Stimulated activated CD4-positive, alpha-beta T cell treated with anti-CD3 and anti-CD28 coated beads, Interleukin-4, amount 100 ng/mL, for 24 hours (primary cell): Measurements from ENCODE around the gene SAMD7.

Experiments used
- DNase-seq: peaks from one replicate; pipeline ENCODE4 v3.0.0-alpha.2; 2020

Gene SAMD7, protein sequence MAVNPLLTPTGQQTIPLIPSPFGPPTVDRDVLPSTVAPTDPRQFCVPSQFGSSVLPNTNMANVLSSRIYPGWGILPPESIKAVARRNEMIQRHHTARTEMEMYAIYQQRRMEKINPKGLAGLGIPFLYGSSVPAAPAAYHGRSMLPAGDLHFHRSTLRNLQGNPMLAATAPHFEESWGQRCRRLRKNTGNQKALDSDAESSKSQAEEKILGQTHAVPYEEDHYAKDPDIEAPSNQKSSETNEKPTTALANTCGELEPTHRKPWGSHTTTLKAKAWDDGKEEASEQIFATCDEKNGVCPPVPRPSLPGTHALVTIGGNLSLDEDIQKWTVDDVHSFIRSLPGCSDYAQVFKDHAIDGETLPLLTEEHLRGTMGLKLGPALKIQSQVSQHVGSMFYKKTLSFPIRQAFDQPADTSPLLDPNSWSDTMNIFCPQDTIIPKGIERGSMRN

DNA sequence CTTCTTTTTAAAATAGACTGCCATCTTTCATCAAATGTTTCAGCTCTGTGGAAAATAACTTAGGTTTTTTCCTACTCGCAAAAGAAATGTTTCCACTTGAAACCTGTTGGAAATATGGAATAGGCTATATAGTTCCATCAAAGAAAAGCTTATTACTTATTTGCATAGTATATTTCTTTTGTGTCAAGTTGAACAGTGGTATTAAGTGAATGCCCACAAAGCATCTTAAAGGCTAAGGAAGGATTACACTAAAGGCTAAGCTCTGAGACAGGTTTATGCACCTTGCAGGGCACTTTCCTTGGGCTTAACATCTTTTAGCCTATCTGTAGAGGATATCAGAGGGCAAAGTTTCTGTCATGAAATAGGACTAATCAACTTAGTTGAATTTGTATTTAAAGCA is at the start of gene SAMD7:
TSS of gene SAMD7 (plus strand) at position 301 of the 400 bp plus-strand sequence. CDS start 7,927 bp downstream, outside the sequence.
- DNase-seq = no peak

DNA sequence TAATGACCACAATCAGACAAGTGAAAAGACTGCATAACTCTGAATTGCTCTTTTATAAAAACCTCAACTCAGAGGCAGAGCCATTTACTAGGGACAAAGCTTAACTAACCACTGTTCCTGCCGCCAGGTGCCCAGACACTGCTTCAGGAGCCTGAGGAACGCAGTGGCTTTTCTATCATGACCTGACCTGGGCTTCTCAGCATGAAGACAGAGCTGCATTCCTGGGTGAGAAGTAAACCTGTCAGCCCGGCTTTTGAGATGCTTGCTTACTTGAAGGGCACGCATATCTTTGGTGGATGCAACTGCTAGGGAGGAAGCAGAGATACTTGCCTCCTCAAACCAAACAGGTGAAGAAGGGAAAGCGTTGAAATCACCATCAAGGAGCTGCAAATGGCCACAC is 49.5 kb upstream of the SAMD7 start:
- DNase-seq = no peak

DNA sequence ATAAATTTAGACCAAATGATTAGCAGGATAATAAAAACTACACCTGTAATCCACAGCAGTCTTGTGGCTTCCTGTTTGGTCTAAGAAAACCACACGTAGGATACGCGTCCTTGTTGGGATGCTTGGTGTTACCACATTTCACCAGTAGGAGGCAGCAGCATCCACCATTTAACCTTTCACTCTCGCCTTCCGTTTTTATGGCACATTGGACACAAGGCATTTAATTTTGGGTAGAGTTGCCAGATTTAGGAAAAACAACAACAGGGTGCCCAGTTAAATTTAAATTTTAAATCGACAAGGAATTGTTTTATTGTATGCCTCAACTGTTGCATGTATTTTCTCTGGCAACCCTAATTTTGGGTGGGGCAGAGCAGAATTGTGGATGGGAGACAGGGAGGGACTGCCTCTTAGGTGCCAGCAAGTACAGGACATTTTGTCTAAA is 47.9 kb upstream of the SAMD7 start:
- DNase-seq = peak; percentile 67

DNA sequence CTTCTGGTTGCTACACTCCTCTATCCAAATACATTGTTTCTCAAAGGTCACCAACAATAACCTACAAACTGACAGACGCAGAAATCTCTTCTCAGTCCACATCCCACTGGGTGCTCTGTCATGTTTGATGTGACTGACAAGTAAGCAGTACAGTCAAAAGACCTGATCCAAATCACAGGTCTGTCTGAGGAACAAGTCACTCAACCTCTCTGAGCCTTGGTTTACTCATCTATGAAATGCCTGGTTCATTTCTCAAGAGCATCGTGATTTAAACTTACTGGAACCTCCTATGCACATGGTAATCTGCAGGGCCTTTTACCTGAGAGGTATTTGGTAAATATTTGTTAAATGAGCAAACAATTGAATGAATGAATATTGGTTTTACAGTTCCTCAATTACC is 47.1 kb upstream of the SAMD7 start:
- no peak for DNase-seq

DNA sequence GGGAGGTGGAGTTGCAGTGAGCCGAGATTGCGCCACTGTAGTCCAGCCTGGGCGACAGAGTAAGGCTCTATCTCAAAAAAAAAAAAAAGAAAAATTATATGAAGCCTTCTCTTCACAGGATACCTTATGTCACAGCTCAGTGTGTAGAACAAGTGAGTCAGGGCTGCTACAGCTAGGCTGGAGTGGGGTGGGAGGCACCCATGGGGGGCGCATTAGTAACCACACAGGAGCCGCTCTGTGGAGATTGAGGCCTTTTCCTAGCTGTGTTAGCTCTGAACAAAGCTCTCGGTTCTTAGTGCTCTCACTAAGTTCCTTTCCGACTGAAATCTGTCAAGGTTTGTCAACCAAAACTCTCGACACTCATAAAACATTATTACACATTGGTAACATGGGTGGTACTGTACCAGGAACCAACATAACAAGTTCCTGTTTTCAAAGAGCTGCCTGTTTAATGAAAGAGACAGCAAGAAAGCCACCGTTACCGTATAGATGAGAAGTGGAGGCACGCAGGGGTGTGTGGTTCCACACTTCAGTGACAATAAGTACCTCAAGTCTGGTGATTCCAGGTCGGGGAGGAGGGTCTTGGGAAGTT is 46.1 kb upstream of the SAMD7 start:
- no peak for DNase-seq

DNA sequence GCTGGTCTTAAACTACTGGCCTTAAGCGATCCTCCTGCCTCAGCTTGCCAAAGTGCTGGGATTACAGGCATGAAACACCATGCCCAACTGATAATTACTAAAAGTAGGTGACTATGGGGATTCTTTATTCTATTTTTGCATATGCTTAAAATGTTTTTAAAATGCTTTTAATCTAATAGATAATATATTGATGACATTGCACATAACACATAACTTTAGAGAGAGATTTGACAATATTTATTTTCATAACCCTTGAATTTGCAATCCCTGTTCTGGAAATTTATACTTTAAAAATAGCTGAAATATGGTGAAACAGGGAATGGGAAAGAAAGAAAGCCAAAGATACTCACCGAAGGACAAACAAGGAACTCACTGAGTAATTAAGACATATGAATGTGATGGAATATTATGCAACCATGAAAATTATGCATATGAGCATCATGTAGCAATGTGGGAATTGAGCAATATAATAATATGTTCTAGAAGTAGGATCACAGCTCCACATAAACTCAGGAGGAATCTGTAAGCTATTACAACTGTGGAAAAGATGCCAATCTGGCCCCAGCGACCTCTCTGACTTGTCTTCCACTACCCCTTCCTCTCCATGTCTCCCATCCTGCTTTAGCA is 43.7 kb upstream of the SAMD7 start:
- DNase-seq = no peak

DNA sequence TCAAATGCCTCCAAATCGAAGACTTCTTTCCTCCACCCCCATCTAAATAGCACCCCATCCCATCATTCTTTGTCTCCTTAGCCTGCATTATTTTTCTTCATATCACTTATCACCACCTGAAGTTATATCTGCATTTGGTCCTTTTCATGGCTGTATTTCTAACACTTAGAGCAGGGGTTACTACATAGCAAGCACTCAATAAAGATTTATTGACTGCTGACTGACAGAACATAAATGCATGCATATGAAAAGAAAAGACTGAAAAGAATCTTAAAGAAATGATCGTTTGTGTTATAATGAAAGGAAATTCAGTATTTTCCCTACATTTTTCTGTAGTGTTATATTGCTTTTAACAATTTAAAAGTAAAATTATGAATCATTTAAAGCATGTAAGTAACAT is 43.0 kb upstream of the SAMD7 start:
- DNase-seq = no peak

DNA sequence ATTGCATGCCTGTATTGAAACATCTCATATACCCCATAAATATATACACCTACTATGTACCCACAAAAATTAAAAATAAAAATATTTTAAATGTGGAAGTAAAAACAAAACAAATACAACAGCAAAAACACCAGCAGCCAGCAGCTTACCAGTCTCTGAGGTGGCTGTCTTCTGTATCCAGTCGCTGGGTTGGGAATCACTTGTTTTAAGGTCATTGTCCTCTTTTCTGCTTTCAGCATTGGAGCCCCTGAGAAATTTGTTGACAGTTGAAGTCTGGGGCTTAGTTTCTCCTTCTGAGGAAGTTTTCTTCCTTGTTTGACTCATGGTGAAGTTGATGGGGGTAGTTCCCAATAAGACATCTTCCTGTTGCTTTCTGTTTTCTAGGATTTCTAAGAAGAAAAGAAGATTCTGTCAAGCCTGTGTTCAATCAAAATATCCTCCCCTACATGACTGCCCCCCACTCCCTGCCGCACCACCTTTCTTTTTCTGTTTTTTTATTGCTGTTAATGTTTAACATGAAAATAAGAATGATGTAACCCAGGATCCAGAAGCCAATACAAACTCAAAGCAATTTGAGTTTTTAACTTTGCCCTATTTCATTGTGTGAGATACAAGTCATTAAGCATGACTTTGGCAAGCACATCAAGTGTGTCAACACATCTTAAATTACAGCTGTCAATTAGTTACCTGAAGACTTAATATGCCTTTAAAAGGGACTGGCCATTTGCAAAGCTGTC is 41.7 kb upstream of the SAMD7 start, which contains the start of gene LRRC31:
TSS of gene LRRC31 (minus strand) at position 452 of the 737 bp plus-strand sequence. CDS start at position 324, 128 bp downstream.
- no peak for DNase-seq

DNA sequence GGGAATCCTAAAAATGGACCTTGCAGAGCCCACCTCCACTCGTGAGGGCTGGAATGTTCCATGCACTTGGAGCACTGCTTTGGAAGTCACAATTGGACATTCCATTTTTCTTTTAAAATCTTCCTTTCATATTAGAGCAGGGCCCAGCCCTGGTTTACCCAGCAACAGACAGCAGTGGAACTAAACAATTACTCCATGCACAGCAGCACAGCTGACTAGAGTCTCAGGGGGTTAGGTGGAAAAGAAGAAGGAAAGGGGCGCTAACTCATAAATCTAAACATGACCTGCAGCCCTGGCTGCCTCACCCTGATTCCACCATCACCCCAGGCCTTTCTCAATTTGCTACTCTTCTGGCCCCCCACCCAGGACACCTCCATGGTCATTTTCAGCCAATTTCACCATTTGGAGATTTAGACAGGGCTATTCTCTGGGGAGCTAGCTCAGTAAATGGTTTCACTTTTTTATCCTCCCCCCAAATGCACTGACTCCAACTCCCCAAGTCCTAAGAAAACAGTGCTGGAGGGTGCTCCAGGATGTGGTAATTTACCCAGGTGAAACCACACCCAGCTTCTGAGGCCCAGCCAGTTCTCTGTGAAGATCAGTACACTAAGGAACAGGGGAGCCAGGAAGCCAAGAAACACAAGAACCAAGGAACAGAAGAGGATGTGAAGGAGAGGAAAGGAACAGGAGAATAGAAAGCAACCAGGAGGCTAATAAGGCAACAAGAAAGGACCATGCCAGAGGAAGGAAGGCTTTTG is 40.1 kb upstream of the SAMD7 start:
- DNase-seq = no peak

DNA sequence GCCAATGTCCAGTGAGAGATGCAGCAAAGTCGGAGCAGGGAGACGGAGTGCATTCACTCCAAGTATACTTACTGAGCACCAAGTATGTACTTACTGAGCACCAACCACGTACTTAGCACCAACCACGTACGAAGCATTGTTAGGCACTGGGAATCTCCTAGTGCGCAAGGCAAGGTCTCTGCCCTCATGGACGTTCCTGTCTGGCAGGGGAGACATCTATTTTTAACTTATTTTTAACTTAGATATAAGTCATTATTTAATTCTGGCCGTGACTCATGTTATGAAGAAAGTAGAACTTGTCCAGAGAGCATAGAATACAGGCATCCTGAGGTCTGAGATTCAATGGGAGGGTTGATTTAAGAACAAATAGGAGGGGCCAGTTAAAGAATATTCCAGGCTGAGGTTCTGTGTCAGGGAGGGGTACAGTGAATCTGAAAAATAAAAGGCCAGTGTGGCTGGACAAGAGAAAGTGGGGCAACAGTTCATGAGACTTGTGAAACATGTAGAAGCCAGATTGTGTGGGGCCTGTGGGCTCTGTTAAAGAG is 32.3 kb upstream of the SAMD7 start:
- no peak for DNase-seq

DNA sequence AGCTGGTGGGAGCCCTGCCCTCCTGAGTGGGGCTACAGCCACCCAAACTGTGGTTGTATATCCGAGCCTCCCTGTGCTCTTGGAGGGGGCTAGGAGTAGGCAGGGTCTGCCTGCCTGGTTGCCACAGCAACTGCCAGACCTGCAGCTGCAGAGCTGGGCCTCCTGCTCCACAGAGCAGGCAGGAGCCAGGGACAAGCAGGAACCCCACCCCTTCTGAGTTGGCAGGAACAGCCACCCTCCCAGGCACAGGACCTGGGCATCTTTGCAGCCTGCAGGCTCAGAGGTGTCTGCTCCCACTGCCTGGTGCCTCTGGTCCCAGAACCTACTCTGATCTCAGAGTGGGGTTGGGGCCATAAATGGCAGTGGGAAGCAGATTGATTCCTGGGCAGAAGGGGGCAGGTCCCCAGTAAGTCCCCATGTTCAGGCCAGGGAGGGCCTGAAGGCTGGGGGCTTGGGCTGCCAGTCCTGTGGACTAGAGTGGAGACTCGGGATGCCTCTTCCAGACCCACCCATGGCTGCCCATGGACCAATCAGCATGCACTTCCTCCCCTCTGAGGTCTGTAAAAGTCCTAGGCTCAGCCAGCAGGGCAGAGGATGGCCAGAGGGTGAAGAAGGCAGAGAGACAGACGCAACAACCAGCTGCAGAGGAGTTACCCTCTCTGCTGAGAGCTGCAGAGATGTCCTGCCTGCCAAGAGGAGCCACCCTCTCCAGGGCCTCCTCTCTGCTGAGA is 31.4 kb upstream of the SAMD7 start:
- DNase-seq = no peak

DNA sequence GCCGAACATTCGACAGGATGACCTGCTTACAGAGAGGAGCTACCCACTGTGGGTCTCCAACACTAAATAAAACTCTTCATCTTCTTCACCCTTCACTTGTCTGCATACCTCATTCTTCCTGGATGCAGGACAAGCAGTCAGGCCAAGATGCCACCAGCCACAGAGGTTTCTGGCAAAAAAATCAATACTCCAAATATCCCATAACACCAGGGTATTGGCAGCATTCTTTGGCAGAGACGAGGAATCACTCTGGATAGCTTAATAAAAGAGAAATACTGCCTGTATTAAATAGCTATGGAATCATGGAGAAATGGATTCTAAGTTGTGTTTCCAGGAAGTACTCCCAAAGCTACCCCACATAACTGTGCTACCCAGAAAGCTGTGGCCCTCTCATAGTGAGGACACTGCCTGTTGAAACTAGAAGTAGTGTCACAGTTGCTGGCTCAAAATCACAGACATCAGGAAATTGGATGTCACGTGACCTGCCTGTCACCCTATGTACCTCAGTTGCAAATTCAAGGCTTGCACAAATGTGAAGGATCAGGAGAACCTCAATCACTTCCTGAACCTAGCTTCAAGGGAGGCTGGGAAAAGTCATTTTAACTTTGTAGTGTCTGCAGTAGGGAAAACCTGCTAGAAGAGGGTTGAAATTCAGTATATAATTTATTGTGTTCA is 30.7 kb upstream of the SAMD7 start:
- DNase-seq = no peak

DNA sequence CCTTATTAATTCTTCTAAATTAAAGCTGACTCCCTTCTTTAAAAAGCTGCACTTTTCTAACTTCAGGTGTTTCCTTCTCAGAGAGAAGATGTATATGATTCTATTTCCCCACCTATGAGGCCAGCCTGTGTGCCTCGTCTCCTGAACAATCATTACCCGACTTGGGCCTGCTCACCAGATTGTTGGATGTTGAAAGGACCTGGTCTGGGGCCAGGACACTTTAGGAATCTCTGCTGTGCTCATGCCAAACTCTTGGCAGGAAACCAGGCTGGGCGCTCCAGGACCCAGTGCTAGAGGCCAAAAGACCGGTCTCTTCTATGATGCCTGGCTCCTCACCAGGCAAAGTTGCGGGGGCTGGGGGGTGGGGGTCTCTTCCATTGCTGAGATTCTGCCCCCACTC is 24.7 kb upstream of the SAMD7 start:
- DNase-seq = no peak

DNA sequence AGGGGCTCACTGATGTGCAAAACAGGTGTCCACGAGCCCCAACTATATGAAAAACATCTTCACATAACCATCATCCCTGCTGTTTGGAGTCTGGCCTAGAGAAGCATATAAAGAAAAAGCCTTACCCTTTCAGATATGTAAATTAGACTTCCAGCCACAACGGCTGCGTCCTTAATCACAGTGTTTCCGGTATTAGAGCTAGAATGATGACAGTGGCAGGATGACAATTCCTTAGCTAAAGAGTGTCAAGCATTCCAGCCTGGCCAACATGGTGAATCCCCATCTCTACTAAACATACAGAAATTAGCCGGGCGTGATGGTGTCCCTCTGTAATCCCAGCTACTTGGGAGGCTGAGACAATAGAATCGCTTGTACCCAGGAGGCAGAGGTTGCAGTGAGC is 19.5 kb upstream of the SAMD7 start:
- DNase-seq = no peak

DNA sequence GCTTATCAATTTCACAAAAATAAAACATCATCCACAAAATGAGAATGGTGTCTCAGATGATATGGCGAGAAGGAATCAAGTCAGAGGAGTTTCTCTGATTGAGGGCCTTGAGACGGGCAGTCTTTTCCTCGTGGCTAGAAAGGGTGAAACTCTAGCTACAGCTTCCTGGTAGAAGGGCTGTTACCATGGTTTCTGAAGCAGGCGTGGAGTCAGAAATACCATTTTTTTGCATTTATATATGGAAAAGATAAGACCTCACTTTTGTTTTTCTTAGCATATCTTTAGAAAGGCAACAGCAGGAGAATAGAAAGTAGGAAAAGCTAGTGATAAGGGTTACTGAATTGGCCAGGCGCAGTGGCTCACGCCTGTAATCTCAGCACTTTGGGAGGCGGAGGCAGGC is 17.3 kb upstream of the SAMD7 start:
- no peak for DNase-seq

DNA sequence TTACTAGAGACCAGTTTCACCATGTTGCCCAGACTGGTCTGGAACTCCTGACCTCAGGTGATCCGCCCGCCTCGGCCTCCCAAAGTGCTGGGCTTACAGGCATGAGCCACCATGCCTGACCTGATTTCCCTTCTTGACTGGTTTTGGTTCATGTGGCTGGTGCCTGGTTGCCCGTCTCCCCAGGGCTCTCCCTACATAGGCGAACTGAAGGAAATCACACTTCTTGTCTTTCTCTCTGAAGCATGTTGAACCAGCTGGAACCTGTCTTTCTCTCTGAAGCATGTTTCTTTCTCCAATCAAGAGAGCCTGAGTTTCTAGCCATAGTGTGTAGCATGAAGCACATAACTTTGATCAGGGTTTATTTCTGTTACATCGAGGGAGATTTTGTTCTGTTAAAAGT is 16.3 kb upstream of the SAMD7 start:
- DNase-seq = no peak

DNA sequence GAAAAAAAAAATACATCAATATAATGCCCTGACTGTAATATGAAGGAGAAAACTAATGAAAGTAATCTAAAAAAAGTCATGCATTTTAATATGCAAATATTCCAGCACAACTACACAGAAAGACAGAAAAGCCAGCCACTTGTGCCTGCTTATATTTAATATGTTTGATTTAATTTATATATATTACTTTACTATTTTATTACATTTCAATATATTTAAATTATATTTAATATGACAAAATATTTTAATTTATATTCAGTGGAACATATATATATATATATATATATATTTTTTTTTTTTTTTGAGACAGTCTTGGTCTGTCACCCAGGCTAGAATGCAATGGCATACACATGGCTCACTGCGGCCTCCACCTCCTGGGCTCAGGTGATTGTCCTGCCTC is 14.1 kb upstream of the SAMD7 start:
- no peak for DNase-seq

DNA sequence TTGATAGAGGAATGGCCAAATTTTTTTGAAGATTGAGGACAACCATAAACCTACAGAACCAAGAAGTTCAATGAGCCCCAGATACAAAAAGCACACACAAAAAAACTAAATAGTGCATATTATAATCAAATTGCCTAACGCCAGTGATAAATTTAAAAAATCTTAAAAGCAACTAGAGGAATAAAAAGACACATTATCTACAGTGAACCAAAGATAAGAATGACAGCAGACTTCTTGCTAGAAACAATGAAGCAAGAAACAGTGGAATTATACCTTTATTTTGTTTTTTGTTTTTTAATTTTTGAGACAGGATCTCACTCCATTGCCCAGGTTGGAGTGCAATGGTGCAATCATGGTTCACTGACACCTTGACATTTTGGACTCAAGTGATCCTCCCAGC is 9.9 kb upstream of the SAMD7 start:
- no peak for DNase-seq

DNA sequence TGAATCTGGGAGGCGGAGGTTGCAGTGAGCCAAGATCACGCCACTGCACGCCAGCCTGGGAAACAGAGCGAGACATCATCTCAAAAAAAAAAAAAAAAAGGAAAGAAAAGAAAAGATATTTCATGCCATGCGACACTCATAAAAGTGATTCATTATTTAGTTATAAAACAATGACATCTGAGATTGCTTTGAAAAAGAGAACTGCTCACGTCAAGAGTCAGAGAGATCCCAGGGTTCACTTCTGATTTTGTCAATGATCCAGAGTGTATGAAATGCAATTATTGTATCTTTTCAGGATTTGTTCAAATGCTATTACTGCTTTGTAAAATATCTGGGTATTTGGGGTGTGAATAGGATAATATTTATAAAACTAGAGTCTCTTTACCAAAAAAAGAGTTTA is 6.0 kb upstream of the SAMD7 start:
- DNase-seq = no peak

DNA sequence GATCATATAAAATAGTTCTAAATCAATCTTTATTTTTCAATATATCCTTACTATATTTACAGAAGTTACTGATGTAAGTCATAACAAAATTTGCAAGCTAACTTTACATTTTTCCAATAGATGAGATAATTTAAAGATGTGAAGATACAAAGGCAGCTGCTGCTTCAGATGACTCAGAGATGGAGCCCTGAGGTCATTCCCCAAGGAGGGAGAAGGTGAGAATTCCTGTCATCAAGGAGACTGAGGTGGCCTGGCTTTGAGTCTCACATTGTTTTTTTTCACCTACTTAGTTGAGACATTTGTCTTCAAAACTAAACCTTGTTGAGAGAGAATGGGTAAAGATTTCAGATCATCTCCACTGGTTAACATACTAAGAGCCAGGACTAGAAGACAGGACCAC is 3.9 kb upstream of the SAMD7 start:
- DNase-seq = no peak

DNA sequence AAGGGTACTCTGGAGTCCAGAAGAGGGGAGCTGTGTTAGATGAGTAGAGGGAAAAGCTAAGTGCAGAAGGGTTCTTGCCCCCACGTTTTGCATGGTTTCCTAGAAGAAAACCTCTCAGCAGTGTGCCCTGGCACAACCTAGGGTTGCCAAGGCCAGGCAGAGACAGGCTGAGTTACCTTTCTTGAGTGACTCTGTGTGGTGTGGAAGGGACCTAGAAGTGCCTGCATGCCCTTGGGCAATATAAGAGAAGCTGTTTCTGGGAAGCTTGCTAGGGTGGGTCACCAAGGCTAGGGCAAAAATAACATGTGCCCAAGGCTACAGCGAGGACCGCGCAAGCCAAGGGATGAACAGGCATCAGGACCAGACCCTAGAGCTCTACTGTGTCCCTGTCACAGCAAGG is 3.4 kb upstream of the SAMD7 start:
- no peak for DNase-seq
